HepG2 (cell line): ENCODE results near the gene LILRB2. TPM values are rescaled to one million over a fixed set of nuclear protein-coding genes. Genes with fewer than 3 reads are reported as not detected.

Experiments used
- ATAC-seq: fragments of 200-7000 bp; cut with Tn5 transposase; 3 replicates; pipeline ENCODE4 v1.9.1; 2020; ENCODE audit warnings: mild to moderate bottlenecking, moderate library complexity
- BruUV-seq: library from RNA; stranded (reverse); fragments of 400-500 nt; replicated peaks from 2 replicates; lab custom pipeline; 2021; lab: Mats Ljungman, UMichigan
- CTCF ChIA-PET: fragments of 300-600 bp; formaldehyde crosslinking; extraction: SDS; loops from one replicate; lab custom pipeline; 2021; ENCODE audit warnings: low total read pairs, inconsistent platforms, low intra/inter-chr PET ratio; lab: Yijun Ruan, JAX
- POLR2A ChIA-PET: fragments of 350-600 bp; sonication (Branson Sonifier 250); formaldehyde crosslinking; loops from one replicate; lab custom pipeline; 2020; ENCODE audit warnings: antibody characterized with exemption, inconsistent platforms; lab: Yijun Ruan, JAX
- DNase-seq: peaks from one replicate; pipeline ENCODE4 v3.0.0-alpha.2; 2015; ENCODE audit warnings: low spot score
- FAIRE-seq: peaks from 3 replicates; lab custom pipeline; 2011; peaks lifted over from hg19 to GRCh38; lab: Jason Lieb, UNC
- H2AFZ ChIP-seq: one replicate; pipeline ENCODE4 v1.6.1; 2011; ENCODE audit warnings: low read length, inconsistent platforms
- H3K27ac ChIP-seq: fragments of 300-600 bp; 3 replicates; pipeline ENCODE4 v1.8.0; 2011; ENCODE audit warnings: mixed run types, mild to moderate bottlenecking, mixed read lengths, low read length, inconsistent platforms; ENCODE audit not compliant: insufficient read depth; ENCODE audit errors: extremely low read length
- H3K27me3 ChIP-seq, 2 experiments: fragments of 200-600 bp in 1 of 2; 2 replicates in 1 of 2; 3 replicates in 1 of 2; pipeline versions ENCODE4 v1.6.0 to v1.8.0; 2011; ENCODE audit warnings: low read length in 2 of 2, mild to moderate bottlenecking in 2 of 2, moderate library complexity in 2 of 2, inconsistent platforms in 1 of 2; ENCODE audit not compliant: insufficient read depth in 2 of 2, control insufficient read depth in 1 of 2
- H3K36me3 ChIP-seq, 2 experiments: fragments of 200-600 bp in 1 of 2; replicated peaks in 1 of 2; 2 replicates in 1 of 2; 3 replicates in 1 of 2; pipeline versions ENCODE4 v1.5.1 to v1.8.0; 2011; ENCODE audit warnings: low read length in 2 of 2, inconsistent platforms in 1 of 2; ENCODE audit not compliant: insufficient read depth in 2 of 2, control insufficient read depth in 1 of 2
- H3K4me1 ChIP-seq: 2 replicates; pipeline ENCODE4 v1.5.1; 2012; ENCODE audit warnings: low read length, inconsistent platforms; ENCODE audit not compliant: insufficient read depth
- H3K4me2 ChIP-seq: 2 replicates; pipeline ENCODE4 v1.6.0; 2011; ENCODE audit warnings: low read depth, low read length, inconsistent platforms
- H3K4me3 ChIP-seq, 3 experiments: fragments of 200-600 bp in 1 of 3; sonication (generic), shearing (Covaris generic) in 1 of 3; replicated peaks in 1 of 3; 2 replicates each; pipeline ENCODE4 v1.5.1; 2011 to 2016; ENCODE audit warnings: low read length in 3 of 3, inconsistent platforms in 2 of 3, low read depth in 2 of 3, mild to moderate bottlenecking in 2 of 3, control low read depth in 1 of 3, mixed read lengths in 1 of 3; ENCODE audit not compliant: insufficient read depth in 1 of 3
- H3K79me2 ChIP-seq: one replicate; pipeline ENCODE4 v1.6.1; 2011; ENCODE audit warnings: low read length, inconsistent platforms; ENCODE audit not compliant: insufficient read depth
- H3K9ac ChIP-seq: 2 replicates; pipeline ENCODE4 v1.6.0; 2011; ENCODE audit warnings: mild to moderate bottlenecking, low read depth, low read length, inconsistent platforms; ENCODE audit not compliant: insufficient read depth
- H3K9me3 ChIP-seq: 2 replicates; pipeline ENCODE4 v1.5.1; 2012; ENCODE audit warnings: mild to moderate bottlenecking, low read length
- H4K20me1 ChIP-seq: 2 replicates; pipeline ENCODE4 v1.6.0; 2011; ENCODE audit warnings: inconsistent platforms, mild to moderate bottlenecking, low read length, moderate library complexity; ENCODE audit not compliant: insufficient read depth
- CTCF ChIP-seq: sonication (generic); formaldehyde crosslinking; IDR thresholded peaks from 2 replicates; pipeline ENCODE4 v1.5.0; 2020; ENCODE audit warnings: mild to moderate bottlenecking, missing genetic modification reagents, moderate library complexity
- ESRRA ChIP-seq: sonication (generic); formaldehyde crosslinking; IDR thresholded peaks from 2 replicates; pipeline ENCODE4 v1.5.1; 2020; ENCODE audit warnings: mild to moderate bottlenecking, low read depth, missing genetic modification reagents
- FOXA3 ChIP-seq: IDR thresholded peaks from 2 replicates; pipeline ENCODE4 v1.6.1; 2016; ENCODE audit warnings: missing genetic modification reagents, missing compliant biosample characterization
- FOXK1 ChIP-seq: sonication (generic); formaldehyde crosslinking; IDR thresholded peaks from 2 replicates; pipeline ENCODE4 v1.4.0; 2020; ENCODE audit warnings: low read depth, missing genetic modification reagents, borderline replicate concordance
- GABPB1 ChIP-seq: IDR thresholded peaks from 2 replicates; pipeline ENCODE4 v1.6.1; 2016; ENCODE audit warnings: mild to moderate bottlenecking, missing genetic modification reagents, moderate library complexity, missing compliant biosample characterization
- MTF1 ChIP-seq: sonication (generic); formaldehyde crosslinking; IDR thresholded peaks from 2 replicates; pipeline ENCODE4 v1.5.0; 2020; ENCODE audit warnings: missing genetic modification reagents
- NFYC ChIP-seq: IDR thresholded peaks from 2 replicates; pipeline ENCODE4 v1.6.1; 2016; ENCODE audit warnings: missing genetic modification reagents, missing compliant biosample characterization
- NR2F6 ChIP-seq, 2 experiments: IDR thresholded peaks; 2 replicates each; pipeline ENCODE4 v1.6.1; 2016; ENCODE audit warnings: antibody characterized with exemption in 1 of 2, mild to moderate bottlenecking in 1 of 2
- PAX8 ChIP-seq: sonication (generic); formaldehyde crosslinking; IDR thresholded peaks from 2 replicates; pipeline ENCODE4 v1.8.0; 2022; ENCODE audit warnings: mild to moderate bottlenecking, missing genetic modification reagents, borderline replicate concordance
- POLR2A ChIP-seq, 2 experiments: IDR thresholded peaks; 2 replicates each; pipeline ENCODE4 v1.6.1; 2011; ENCODE audit warnings: low read depth in 2 of 2, low read length in 2 of 2, mild to moderate bottlenecking in 1 of 2, moderate library complexity in 1 of 2; ENCODE audit not compliant: insufficient read depth in 1 of 2
- RARA ChIP-seq: IDR thresholded peaks from 2 replicates; pipeline ENCODE4 v1.6.1; 2016; ENCODE audit warnings: missing genetic modification reagents, missing compliant biosample characterization
- RBM22 ChIP-seq: fragments of 200-400 bp; formaldehyde crosslinking; optimal IDR thresholded peaks from 2 replicates; pipeline ENCODE3; 2017; ENCODE audit warnings: mild to moderate bottlenecking, low read length, moderate library complexity
- SMC3 ChIP-seq: IDR thresholded peaks from 2 replicates; pipeline ENCODE4 v1.6.1; 2011; ENCODE audit warnings: low read length, improper control_type of control experiment
- SNAPC4 ChIP-seq: sonication (generic); formaldehyde crosslinking; IDR thresholded peaks from 2 replicates; pipeline ENCODE4 v1.4.0; 2020; ENCODE audit warnings: mild to moderate bottlenecking, missing genetic modification reagents
- SNRNP70 ChIP-seq: fragments of 200-400 bp; formaldehyde crosslinking; IDR thresholded peaks from 2 replicates; pipeline ENCODE4 v1.6.1; 2017; ENCODE audit warnings: mild to moderate bottlenecking, low read depth, low read length, moderate library complexity
- SRF ChIP-seq: IDR thresholded peaks from 2 replicates; pipeline ENCODE4 v1.6.1; 2011; ENCODE audit warnings: mild to moderate bottlenecking, low read depth, low read length, moderate library complexity
- STAG1 ChIP-seq: sonication (generic); formaldehyde crosslinking; IDR thresholded peaks from 2 replicates; pipeline ENCODE4 v1.4.0; 2020; ENCODE audit warnings: missing genetic modification reagents
- THAP11 ChIP-seq: IDR thresholded peaks from 2 replicates; pipeline ENCODE4 v1.6.1; 2016; ENCODE audit warnings: missing biosample characterization, missing genetic modification reagents
- THAP8 ChIP-seq: sonication (generic); formaldehyde crosslinking; IDR thresholded peaks from 2 replicates; pipeline ENCODE4 v1.5.1; 2020; ENCODE audit warnings: missing genetic modification reagents, mild to moderate bottlenecking, borderline replicate concordance
- WGBS: methylation state at CpG from one replicate; pipeline ENCODE4 v1.1.6; 2017; ENCODE audit warnings: low lambda C conversion rate; 5-methylcytosine and 5-hydroxymethylcytosine counted together
- in situ Hi-C: cut with HindIII; loops from 2 replicates; pipeline ENCODE4 v1.10.0; 2017; ENCODE audit warnings: low pct_unique_long_range_greater_than_20kb; ENCODE audit not compliant: extremely low pct_ligation_motif_present
- intact Hi-C: fragments of 100-400 bp; cut with micrococcal nuclease; formaldehyde crosslinking; loops from one replicate; pipeline ENCODE4 v1.10.0; 2022; ENCODE audit not compliant: unreplicated experiment
- polyA plus RNA-seq, 8 experiments: library from polyadenylated mRNA; depleted of rRNA in 3 of 8; stranded (reverse) in 7 of 8; unstranded in 1 of 8; fragments of >200 nt; fragmentation: Illumina TruSeq in 4 of 8; extraction: Trizol in 4 of 8; gene quantifications; 2 replicates each; pipeline versions ENCODE4 v1.2.1 to v1.2.3, GENCODE V29; 2011 to 2016; ENCODE audit warnings: low read depth in 4 of 8, missing spikeins in 1 of 8, mixed read lengths in 1 of 8; ENCODE audit not compliant: insufficient read depth in 1 of 8
- total RNA-seq, 5 experiments: library from RNA; depleted of rRNA; stranded (reverse); fragments of >200 nt; fragmentation: Illumina TruSeq; extraction: Trizol; gene quantifications; 2 replicates each; pipeline ENCODE4 v1.2.3, GENCODE V29; 2016; ENCODE audit warnings: low read depth in 1 of 5

The LILRB2 gene
- total and polyA plus RNA-seq, 2 of the 13 experiments (the other 11 are each of a cell fraction or from before 2014, with no cell fraction given), result not detected

DNA sequence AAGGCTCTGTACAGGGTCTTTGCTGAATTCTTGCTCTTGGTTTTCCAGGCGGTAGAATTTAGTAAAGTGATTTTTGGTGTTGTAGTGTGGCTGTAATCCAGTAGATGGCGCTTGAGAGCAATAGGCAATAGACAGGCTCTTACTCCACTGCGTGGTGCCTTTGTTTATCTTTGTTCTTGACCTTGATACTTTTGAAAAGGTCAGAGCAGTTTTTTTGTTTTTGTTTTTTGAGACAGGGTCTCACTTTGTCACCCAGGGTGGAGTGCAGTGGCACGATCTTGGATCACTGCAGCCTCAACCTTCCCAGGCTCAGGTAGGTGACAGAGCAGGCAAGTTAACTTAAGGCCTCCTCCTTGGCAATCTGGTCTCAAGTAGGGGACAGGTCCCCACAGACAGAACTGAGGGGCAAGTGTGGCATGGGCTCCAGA is 44.3 kb upstream of the LILRB2 start:
- H3K79me2 ChIP-seq, result no peaks in the 10 kb centered on the region
- no peaks in the 10 kb centered on the region for H4K20me1 ChIP-seq
- no TSS peak for BruUV-seq
- no peak overlapping the region for H3K4me3 ChIP-seq
- H2AFZ ChIP-seq, result no peak overlapping the region
- FAIRE-seq, result peak; percentile 26
- peak; percentile 30 for DNase-seq
- no peaks in the 10 kb centered on the region for H3K36me3 ChIP-seq
- H3K27me3 ChIP-seq, result 0 out of 5 replicates have a peak, but pooled peaks cover 0 to 3% of the 10 kb centered on the region in 2 experiments
- H3K9me3 ChIP-seq, result no peaks in the 10 kb centered on the region
- WGBS, result 6% methylated on average over 4 of the region's 4 CpGs
- CTCF ChIA-PET, result interaction anchor here (0.9 to 1.8 kb wide), 4 partner anchors 29 to 157 kb away, joined by 3 to 13 read pairs (median 4); no protein-coding TSS in a partner anchor
- H3K9ac ChIP-seq, result no peak overlapping the region
- in situ Hi-C loops, result no loop called here
- no peak overlapping the region for H3K27ac ChIP-seq
- H3K4me1 ChIP-seq, result peaks cover 4% of the 10 kb centered on the region; the same call in 1 of the 2 replicates
- peak; percentile 59 for ATAC-seq
- POLR2A ChIA-PET, result no interaction called here
- intact Hi-C loops, result loop anchor here (1.0 kb wide), 1 partner anchor 66 kb away; no protein-coding TSS in a partner anchor
- H3K4me2 ChIP-seq, result no peak overlapping the region
- TF ChIP-seq FOXK1 (0 out of 2 replicates have a peak, but pooled peaks have one; percentile 18), SRF (no peak), RARA (peak; percentile 58), PAX8 (no peak), NR2F6 (IDR thresholded peaks at IDR 0.05) (peak; percentile 55; the same call in 1 of the 2 replicates), NR2F6 (CRISPR knock-in tag; IDR thresholded peaks at IDR 0.05) (peak; percentile 64; the same call in 1 of the 2 replicates), POLR2A (IDR thresholded peaks at IDR 0.05; ENCODE audit: insufficient read depth in 1 of 2, low read depth in 2 of 2, low read length in 2 of 2) (no peak), NFYC (CRISPR knock-in tag) (no peak), CTCF (peak; percentile 70), MTF1 (no peak), THAP11 (CRISPR knock-in tag) (0 out of 2 replicates have a peak, but pooled peaks have one; percentile 16), SMC3 (peak; percentile 70), THAP8 (CRISPR knock-in tag) (no peak), SNRNP70 (no peak), SNAPC4 (CRISPR knock-in tag) (no peak), ESRRA (0 out of 2 replicates have a peak, but pooled peaks have one; percentile 32), STAG1 (peak; percentile 37), RBM22 (no peak), FOXA3 (CRISPR knock-in tag) (0 out of 2 replicates have a peak, but pooled peaks have one; percentile 8), GABPB1 (CRISPR knock-in tag) (no peak)
